Activated CD4-positive, alpha-beta T cell treated with anti-CD3 and anti-CD28 coated beads for 4 hours (primary cell): Measurements from ENCODE around the gene KDF1.
A peak's percentile ranks its signal among the peaks of the same experiment; 100 is the strongest.
"Not testable (repeated sequence)": the region's sequence is repeated elsewhere in the genome, so short reads cannot be mapped to it uniquely, and the experiment has no call there.

Experiments used
- DNase-seq, 2 donors: peaks; one replicate each; pipeline ENCODE4 v3.0.0-alpha.2; 2020

KDF1 gene

DNA sequence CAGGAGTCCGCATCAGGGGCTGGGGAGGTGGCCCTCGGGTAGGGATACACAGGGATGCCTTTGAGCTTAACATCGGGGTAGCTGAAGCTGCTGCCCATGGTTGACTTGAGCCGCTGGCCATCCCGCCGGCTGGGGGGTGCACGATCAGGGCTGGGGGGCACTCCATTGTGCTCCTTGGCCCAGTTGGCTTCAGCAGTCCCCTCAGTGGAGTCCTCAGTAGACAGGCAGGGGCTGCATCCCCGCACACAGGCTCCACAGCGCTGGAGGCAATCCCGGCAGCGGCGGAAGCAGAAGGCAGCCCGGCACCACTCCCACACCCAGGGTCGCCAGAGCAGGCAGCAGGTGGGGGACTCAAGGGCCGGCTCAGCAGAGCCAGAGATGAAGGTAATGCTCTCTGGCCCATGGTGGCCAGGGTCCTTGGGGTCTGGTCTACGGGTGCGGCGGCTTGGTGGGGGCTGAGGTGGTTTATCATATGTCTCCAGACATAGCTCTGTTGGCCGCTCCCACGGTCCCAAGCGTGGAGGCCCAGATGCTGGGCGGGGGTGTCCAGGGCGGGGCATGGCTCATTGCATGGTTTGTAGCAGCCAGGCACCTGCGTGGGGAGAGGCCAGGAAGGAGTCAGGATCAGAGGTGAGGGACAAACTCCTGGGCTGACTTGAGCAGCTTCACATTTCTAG lies 8.3 kb downstream of the KDF1 start:
- DNase-seq = no peak

DNA sequence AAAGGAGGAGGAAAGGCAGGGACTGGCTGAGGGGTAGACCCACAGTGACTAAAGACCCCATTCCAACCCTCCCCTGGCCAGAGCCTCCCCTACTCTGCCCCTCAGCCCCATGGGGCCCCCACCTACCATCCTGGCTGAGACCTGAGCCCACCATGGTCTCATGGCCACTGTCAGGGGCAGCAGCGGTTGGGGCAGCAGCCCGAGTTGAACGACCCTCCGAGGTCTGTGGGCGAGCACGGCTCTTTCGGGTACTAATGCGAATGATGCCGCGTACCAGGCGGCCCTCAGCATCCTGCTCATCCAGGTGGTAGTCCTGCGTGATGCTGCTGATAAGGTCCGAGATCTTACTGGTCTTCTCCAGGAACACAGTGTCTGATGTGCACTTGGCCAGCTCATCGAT lies 9.1 kb downstream of the KDF1 start:
- no peak for DNase-seq

GRCh38 chr1:26950602-26951001 lies 9.7 kb downstream of the KDF1 start:
- DNase-seq = no peak

- no peak for DNase-seq
Observed at GRCh38 chr1:26949926-26950319, 10.3 kb downstream of the KDF1 start.

DNA sequence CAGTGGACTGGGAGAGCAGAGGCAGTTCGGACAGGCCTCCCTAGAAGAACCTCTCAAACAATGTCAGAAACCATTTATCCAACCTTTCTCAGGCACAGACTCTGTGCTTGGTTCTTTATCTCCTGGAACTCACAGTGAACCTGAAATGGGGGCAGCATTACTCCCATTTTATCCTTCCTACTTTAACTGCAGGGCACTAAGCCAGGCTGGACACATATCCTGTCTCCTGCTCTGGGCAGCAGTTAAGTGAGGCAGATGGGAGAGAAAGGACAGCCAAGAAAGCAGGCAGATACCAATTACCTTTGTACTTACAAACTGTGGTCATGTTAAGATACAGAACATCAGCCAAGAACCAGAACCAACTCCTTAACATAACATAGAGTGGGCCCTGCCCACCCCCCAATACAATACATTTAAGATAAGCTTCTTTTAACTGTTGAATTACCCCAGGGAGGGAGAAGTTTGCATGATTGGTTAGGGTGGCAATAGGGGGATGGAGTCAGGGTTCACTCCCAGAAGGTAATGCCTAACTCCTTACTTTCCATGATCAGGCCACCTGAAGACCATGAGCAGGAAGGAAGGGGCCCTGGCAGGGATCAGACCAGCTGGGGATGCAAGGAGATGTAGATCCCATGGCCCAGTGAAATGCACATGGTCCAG lies 10.9 kb downstream of the KDF1 start:
- DNase-seq = no peak

DNA sequence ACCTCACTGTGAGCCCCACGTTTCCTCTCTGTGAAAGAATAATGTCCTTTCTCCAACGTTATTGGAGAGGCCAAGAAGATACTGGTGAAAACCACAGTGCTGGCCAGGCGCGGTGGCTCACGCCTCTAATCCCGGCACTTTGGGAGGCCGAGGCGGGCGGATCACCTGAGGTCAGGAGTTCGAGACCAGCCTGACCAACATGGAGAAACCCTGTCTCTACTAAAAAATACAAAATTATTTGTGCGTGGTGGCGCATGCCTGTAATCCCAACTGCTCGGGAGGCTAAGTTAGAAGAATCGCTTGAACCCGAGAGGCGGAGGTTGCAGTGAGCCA lies 11.6 kb downstream of the KDF1 start:
- not testable (repeated sequence) for DNase-seq

GRCh38 chr1:26946270-26946669 lies 14.0 kb downstream of the KDF1 start:
- DNase-seq = no peak

GRCh38 chr1:26945728-26946127 lies 14.5 kb downstream of the KDF1 start:
- no peak for DNase-seq

- DNase-seq = no peak
Observed at GRCh38 chr1:26945138-26945537, 15.1 kb downstream of the KDF1 start.

- DNase-seq = no peak
Observed at GRCh38 chr1:26942656-26943055, 17.6 kb downstream of the KDF1 start.

- DNase-seq = no peak
Observed at GRCh38 chr1:26941311-26941710, 19.0 kb downstream of the KDF1 start.

DNA sequence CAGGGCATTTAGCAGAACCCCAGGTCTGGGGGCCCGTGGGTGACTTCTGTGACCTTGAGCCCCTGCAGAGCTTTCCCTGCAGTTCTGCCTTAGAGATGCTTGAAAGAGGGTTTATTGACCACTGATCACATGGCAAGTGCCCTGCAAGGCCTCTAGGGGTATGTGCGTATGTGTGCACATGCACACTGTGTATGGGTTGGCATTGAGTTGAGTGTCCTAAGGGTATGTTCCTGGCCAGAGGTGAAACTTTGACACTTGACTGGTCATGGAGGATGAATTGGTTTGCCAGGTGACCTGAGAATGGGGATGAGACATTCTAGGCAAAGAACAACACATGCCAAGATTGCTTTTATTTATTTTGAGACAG lies 21.6 kb downstream of the KDF1 start:
- DNase-seq = no peak

- no peak for DNase-seq
Observed at GRCh38 chr1:26938004-26938658, 22.1 kb downstream of the KDF1 start.

GRCh38 chr1:26936823-26937222 lies 23.4 kb downstream of the KDF1 start:
- DNase-seq = no peak

- no peak for DNase-seq
Observed at GRCh38 chr1:26932531-26932930, 27.7 kb downstream of the KDF1 start.

DNA sequence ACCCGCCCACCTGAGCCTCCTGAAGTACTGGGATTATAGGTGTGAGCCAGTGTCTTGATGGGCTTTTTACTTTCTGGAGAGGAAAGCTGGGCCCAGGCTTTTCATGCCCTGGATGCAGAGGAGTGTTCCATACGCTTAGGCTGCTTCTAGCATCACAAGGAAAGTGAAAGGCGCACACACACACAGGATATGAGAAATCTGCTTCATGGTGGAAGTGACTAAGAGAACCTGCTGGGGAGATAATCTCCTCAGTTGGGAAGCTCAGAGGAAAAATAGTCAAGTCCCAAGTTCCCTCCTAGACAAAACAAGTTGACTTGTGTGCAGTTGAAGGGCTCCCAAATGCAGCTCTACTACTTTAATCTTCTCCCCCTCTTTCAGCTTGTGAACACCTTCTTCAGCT lies 36.6 kb downstream of the KDF1 start:
- no peak for DNase-seq

DNA sequence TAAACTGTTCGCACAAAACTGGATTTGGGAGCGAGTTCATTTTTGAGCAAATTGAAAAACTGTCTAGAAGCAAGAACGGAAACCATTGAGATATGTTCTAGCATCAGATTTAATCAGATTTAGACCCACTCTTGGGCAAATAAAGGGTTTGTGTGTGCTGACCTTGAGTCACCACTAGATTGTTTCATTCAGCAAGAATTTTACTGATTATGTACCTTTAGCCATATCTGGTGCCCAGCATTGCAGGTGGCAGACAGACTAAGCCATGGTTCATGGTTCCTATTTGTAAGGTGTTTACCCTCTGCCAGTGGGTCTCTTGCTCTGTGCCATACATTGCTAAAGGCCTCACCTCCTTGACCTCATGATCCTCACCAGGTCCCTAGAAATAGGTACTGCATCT lies 37.4 kb downstream of the KDF1 start:
- DNase-seq = no peak

DNA sequence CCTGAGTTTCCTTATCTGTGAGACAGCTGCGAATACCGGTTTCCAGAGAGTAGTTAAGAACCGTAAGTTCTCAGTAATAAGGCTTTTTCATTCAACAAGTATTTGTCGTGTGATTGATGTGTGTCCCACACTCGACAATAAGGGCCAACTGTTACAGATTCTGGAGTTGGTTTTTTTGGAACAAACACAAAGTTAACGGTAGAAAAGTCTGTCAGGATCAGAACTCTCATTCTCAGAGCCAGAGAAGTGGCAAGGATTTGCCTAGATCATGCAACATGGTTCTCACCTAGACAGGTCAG lies 37.9 kb downstream of the KDF1 start:
- no peak for DNase-seq

- peak; percentile 91 to 93 for DNase-seq
Observed at GRCh38 chr1:26921540-26922430, 38.5 kb downstream of the KDF1 start, which contains the start of gene NUDC. TSS of gene NUDC (plus strand) at chr1:26921743. CDS start at chr1:26921849, 106 bp downstream.

DNA sequence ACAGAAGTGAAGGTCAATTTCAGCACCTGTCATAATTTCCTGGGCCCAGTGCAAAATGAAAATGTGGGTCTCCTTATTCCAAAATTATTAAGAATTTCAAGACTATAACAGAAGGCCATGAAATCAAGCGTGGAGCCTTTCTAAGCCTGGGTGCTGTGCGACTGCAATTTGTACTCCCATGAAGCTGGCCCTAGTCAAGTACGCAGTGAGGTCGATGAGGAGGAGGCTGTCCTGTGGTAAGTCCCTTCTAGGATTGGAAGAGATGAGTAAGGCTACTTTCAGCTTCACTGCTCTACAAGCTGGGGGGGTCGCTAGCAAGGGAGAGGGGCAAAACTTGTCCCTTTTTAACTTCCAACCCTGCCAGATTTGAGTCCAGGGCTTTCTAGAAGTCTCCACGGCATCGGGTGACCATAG lies 39.1 kb downstream of the KDF1 start:
- DNase-seq = no peak

DNA sequence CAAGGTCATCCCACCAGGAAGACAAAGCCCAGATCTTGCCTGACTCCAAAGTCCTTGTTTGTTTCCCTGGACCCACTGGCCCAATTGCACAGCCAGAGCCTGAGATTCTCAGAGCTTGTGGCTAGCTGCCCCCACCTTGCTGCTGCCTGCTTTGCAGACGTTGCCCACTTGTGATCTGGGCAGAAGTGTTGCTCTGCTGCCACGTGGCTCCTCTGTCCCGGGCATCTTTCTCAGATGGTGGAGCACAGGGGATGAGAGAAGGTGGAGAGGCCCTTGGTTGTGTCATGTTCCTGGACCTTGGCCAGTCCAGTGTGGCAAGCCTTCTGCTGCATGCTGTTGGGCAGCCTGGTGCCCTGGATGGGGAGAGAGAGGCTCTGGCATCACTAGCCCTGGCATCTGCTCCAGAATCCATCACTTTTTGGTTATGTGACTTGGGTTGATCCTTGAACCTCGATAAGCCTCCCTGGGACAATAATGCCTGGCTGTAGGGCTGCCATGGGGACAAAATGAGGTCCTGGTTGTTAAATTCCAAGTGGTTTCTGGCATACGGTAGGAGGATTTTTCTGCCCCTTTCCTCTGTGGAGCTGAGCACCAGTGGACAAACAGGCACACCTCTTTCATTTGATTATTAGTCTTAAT lies 44.9 kb downstream of the KDF1 start:
- no peak for DNase-seq

GRCh38 chr1:26913754-26914619 lies 46.3 kb downstream of the KDF1 start, which contains the start of gene NR0B2:
TSS of gene NR0B2 (minus strand) at chr1:26913975. CDS start at chr1:26913940, 35 bp downstream.
- no peak for DNase-seq
